ENCODE data around the gene CALD1.

GRCh38 chr7:134732728-134733127, 46.7 kb upstream of the CALD1 start:
- TF ChIP-seq POLR2A (IDR thresholded peaks at IDR 0.05) (no peak), CTCF (IDR thresholded peaks at IDR 0.05 in 8 of 11, conservative IDR thresholded peaks at IDR 0.05 in 3 of 11) (no peak)

Measured in spleen (tissue), 7 donors.